Endothelial cell of umbilical vein (primary cell): ENCODE measurements around the gene HSCB. TPM values are rescaled to one million over a fixed set of nuclear protein-coding genes. Genes with fewer than 3 reads are reported as not detected.

Source experiments
- BruUV-seq: library from RNA; stranded (reverse); fragments of 400-500 nt; replicated peaks from 2 replicates; lab custom pipeline; 2021; lab: Mats Ljungman, UMichigan
- CTCF ChIA-PET: fragments of 300-600, 350-600 bp; sonication (Branson Sonifier 250); formaldehyde crosslinking; loops from one replicate; lab custom pipeline; 2021; ENCODE audit warnings: antibody characterized with exemption, inconsistent platforms; lab: Charles Lee
- POLR2A ChIA-PET: fragments of 300-600, 350-600 bp; sonication (Branson Sonifier 250); formaldehyde crosslinking; loops from one replicate; lab custom pipeline; 2021; ENCODE audit warnings: antibody characterized with exemption, inconsistent platforms; lab: Charles Lee
- DNase-seq: peaks from one replicate; pipeline ENCODE4 v3.0.0-alpha.2; 2011; ENCODE audit warnings: low read depth, low spot score
- FAIRE-seq: peaks from 2 replicates; lab custom pipeline; 2011; peaks lifted over from hg19 to GRCh38; lab: Jason Lieb, UNC
- H2AFZ ChIP-seq: 2 replicates; pipeline ENCODE4 v1.6.0; 2012; ENCODE audit warnings: low read depth, low read length, control low read depth, inconsistent platforms
- H3K27ac ChIP-seq: 2 replicates; pipeline ENCODE4 v1.5.1; 2011; ENCODE audit warnings: low read depth, mild to moderate bottlenecking, control low read depth, low read length, moderate library complexity; ENCODE audit not compliant: insufficient read depth
- H3K27me3 ChIP-seq, 2 experiments: 2 replicates each; pipeline versions ENCODE4 v1.6.0 to v1.6.1; 2011; ENCODE audit warnings: low read length in 2 of 2, mixed read lengths in 1 of 2; ENCODE audit not compliant: control insufficient read depth in 2 of 2, insufficient read depth in 2 of 2
- H3K36me3 ChIP-seq, 2 experiments: 2 replicates in 1 of 2; 3 replicates in 1 of 2; pipeline ENCODE4 v1.5.1; 2011; ENCODE audit warnings: low read length in 2 of 2, mild to moderate bottlenecking in 1 of 2, moderate library complexity in 1 of 2; ENCODE audit not compliant: control insufficient read depth in 2 of 2, insufficient read depth in 2 of 2; ENCODE audit errors: extremely low read depth in 1 of 2
- H3K4me1 ChIP-seq: 3 replicates; pipeline ENCODE4 v1.5.1; 2011; ENCODE audit warnings: mild to moderate bottlenecking, low read length; ENCODE audit not compliant: control insufficient read depth, insufficient read depth; ENCODE audit errors: extremely low read depth
- H3K4me2 ChIP-seq: 2 replicates; pipeline ENCODE4 v1.6.1; 2011; ENCODE audit warnings: low read length, control low read depth, mixed read lengths; ENCODE audit not compliant: insufficient read depth
- H3K4me3 ChIP-seq, 3 experiments: fragments of 200-600 bp in 1 of 3; sonication (generic), shearing (Covaris generic) in 1 of 3; replicated peaks in 1 of 3; 2 replicates each; pipeline ENCODE4 v1.5.1; 2011 to 2016; ENCODE audit warnings: control low read depth in 3 of 3, low read length in 3 of 3, mild to moderate bottlenecking in 2 of 3, inconsistent platforms in 1 of 3, low read depth in 1 of 3, moderate library complexity in 1 of 3; ENCODE audit not compliant: insufficient read depth in 1 of 3
- H3K79me2 ChIP-seq: 2 replicates; pipeline ENCODE4 v1.6.0; 2012; ENCODE audit warnings: low read length, inconsistent platforms; ENCODE audit not compliant: control insufficient read depth, insufficient read depth
- H3K9ac ChIP-seq: replicated peaks from 2 replicates; pipeline ENCODE3; 2011; ENCODE audit warnings: low read length, control low read depth; ENCODE audit not compliant: insufficient read depth; ENCODE audit errors: extremely low read depth
- H3K9me1 ChIP-seq: replicated peaks from 3 replicates; pipeline ENCODE4 v1.6.0; 2011; ENCODE audit warnings: mild to moderate bottlenecking, low read length; ENCODE audit not compliant: control insufficient read depth, insufficient read depth; ENCODE audit errors: extremely low read depth
- H3K9me3 ChIP-seq: replicated peaks from 2 replicates; pipeline ENCODE4 v1.5.1; 2012; ENCODE audit warnings: low read length, inconsistent platforms; ENCODE audit not compliant: control insufficient read depth, insufficient read depth
- H4K20me1 ChIP-seq: replicated peaks from 2 replicates; pipeline ENCODE3; 2011; ENCODE audit warnings: mild to moderate bottlenecking, low read length; ENCODE audit not compliant: control insufficient read depth, insufficient read depth; ENCODE audit errors: extremely low read depth
- CTCF ChIP-seq, 2 donors: IDR thresholded peaks; 1 replicate in 1 of 2; 2 replicates in 1 of 2; pipeline ENCODE4 v1.5.1; 2011; ENCODE audit warnings: low read length in 2 of 2, mild to moderate bottlenecking in 2 of 2, moderate library complexity in 2 of 2, control low read depth in 1 of 2, inconsistent platforms in 1 of 2, low read depth in 1 of 2; ENCODE audit not compliant: insufficient read depth in 1 of 2; ENCODE audit errors: extremely low read depth in 1 of 2
- EZH2 ChIP-seq: IDR thresholded peaks from 2 replicates; pipeline ENCODE4 v1.6.1; 2012; ENCODE audit warnings: borderline replicate concordance, low read depth, mild to moderate bottlenecking, moderate library complexity, low read length, inconsistent platforms; ENCODE audit not compliant: severe bottlenecking
- FOS ChIP-seq: IDR thresholded peaks from 2 replicates; pipeline ENCODE4 v1.6.1; 2011; ENCODE audit warnings: mild to moderate bottlenecking, low read length, moderate library complexity, borderline replicate concordance; ENCODE audit not compliant: insufficient read depth
- GATA2 ChIP-seq: IDR thresholded peaks from 2 replicates; pipeline ENCODE4 v1.7.0; 2011; ENCODE audit warnings: low read depth, mild to moderate bottlenecking, moderate library complexity, mixed read lengths, low read length; ENCODE audit not compliant: insufficient read length, insufficient read depth
- JUN ChIP-seq: IDR thresholded peaks from 2 replicates; pipeline ENCODE4 v1.6.1; 2011; ENCODE audit warnings: borderline replicate concordance, low read depth; ENCODE audit not compliant: insufficient read length, insufficient read depth
- MAX ChIP-seq: IDR thresholded peaks from 2 replicates; pipeline ENCODE4 v1.6.1; 2011; ENCODE audit not compliant: insufficient read depth, insufficient read length
- POLR2A ChIP-seq: IDR thresholded peaks from 2 replicates; pipeline ENCODE4 v1.6.1; 2012; ENCODE audit warnings: low read depth, mild to moderate bottlenecking, control low read depth, low read length
- dilution Hi-C: fragments of 300-500 bp; cut with MboI; formaldehyde crosslinking; loops from one replicate; pipeline ENCODE4 v1.15.0; 2019; ENCODE audit warnings: low sequenced_read_pairs; ENCODE audit not compliant: extremely low pct_ligation_motif_present
- intact Hi-C: fragments of 100-400 bp; cut with micrococcal nuclease; formaldehyde crosslinking; loops from one replicate; pipeline ENCODE4 v1.10.0; 2022
- polyA plus RNA-seq, 4 experiments: library from polyadenylated mRNA; depleted of rRNA in 3 of 4; stranded (reverse) in 3 of 4; unstranded in 1 of 4; fragments of >200 nt; gene quantifications; 2 replicates each; pipeline versions ENCODE4 v1.2.1 to v1.2.3, GENCODE V29; 2011 to 2012; ENCODE audit warnings: missing spikeins in 1 of 4
- total RNA-seq: library from RNA; stranded (reverse); gene quantifications from 2 replicates; pipeline ENCODE4 v1.2.3, GENCODE V29; 2021

The HSCB gene
- total and polyA plus RNA-seq, 2 donors (not counting 3 experiments of a cell fraction or from before 2014, with no cell fraction given): 18.4 to 20.3 TPM

- BruUV-seq: no TSS peak
- TF ChIP-seq FOS (no peak), MAX (no peak), POLR2A (no peak), CTCF (IDR thresholded peaks at IDR 0.05; ENCODE audit: extremely low read depth in 1 of 2, insufficient read depth in 1 of 2, low read depth in 1 of 2, low read length in 2 of 2) (no peak), JUN (no peak), GATA2 (no peak), EZH2 (no peak)
- Histone ChIP-seq H3K36me3 (no peaks in the 10 kb centered on the region), H3K4me3 (no peak overlapping the region), H3K9me1 (no peaks in the 10 kb centered on the region), H2AFZ (peak overlapping the region; percentile 33), H3K27ac (peak overlapping the region; percentile 96), H3K4me1 (peaks cover 35% of the 10 kb centered on the region), H3K27me3 (no peaks in the 10 kb centered on the region), H3K9me3 (no peaks in the 10 kb centered on the region), H3K9ac (peak overlapping the region; percentile 78), H4K20me1 (no peaks in the 10 kb centered on the region), H3K79me2 (no peaks in the 10 kb centered on the region), H3K4me2 (peak overlapping the region; percentile 8)
- FAIRE-seq (no peak), DNase-seq (peak; percentile 55)
- intact Hi-C loops (loop anchor here (1.0 to 2.0 kb wide), 3 partner anchors 30 to 87 kb away; partner anchors contain the start of genes CCDC117 and HSCB), dilution Hi-C loops (no loop called here)
- CTCF ChIA-PET: interaction anchor here (0.6 to 2.1 kb wide), 4 partner anchors 38 to 111 kb away, joined by 3 to 6 read pairs (median 4); no protein-coding TSS in a partner anchor
- POLR2A ChIA-PET: no interaction called here
These were observed 29.7 kb upstream of the HSCB start for GRCh38 chr22:28711820-28712777.
